DMS53 (cell line): ENCODE results near the gene EMC7.

Experiments
- DNase-seq: peaks from one replicate; lab custom pipeline; 2025; lab: John Stamatoyannopoulos, UW

Gene EMC7

GRCh38 chr15:34038023-34038870 is 63.4 kb downstream of the EMC7 start:
- DNase-seq: peak; percentile 85
